Natural killer cell (primary cell): ENCODE data around the gene AOPEP. TPM values are rescaled to one million over a fixed set of nuclear protein-coding genes. Genes with fewer than 3 reads are reported as not detected.
A peak's percentile ranks its signal among the peaks of the same experiment; 100 is the strongest.

Experiments used
- ATAC-seq, 3 donors: fragments of 150-1000 bp in 2 of 3; fragments of 200-7000 bp in 1 of 3; cut with Tn5 transposase; 1 replicate in 1 of 3; 2 replicates in 2 of 3; pipeline ENCODE4 v1.10.0; 2021; ENCODE audit warnings: mild to moderate bottlenecking in 2 of 3, moderate library complexity in 2 of 3
- DNase-seq, 2 donors: peaks; one replicate each; pipeline versions ENCODE4 v3.0.0 to v3.0.0-alpha.2; 2013 to 2021; ENCODE audit warnings: mixed read lengths in 1 of 2
- H3K27ac ChIP-seq: one replicate; pipeline ENCODE4 v1.5.1; 2013; ENCODE audit warnings: mild to moderate bottlenecking, low read length
- H3K27me3 ChIP-seq: one replicate; pipeline ENCODE4 v1.6.1; 2013; ENCODE audit warnings: low read length; ENCODE audit not compliant: control insufficient read depth, insufficient read depth
- H3K36me3 ChIP-seq: one replicate; pipeline ENCODE4 v1.6.1; 2013; ENCODE audit warnings: low read length; ENCODE audit not compliant: control insufficient read depth, insufficient read depth
- H3K4me1 ChIP-seq: one replicate; pipeline ENCODE4 v1.6.1; 2013; ENCODE audit warnings: low read length; ENCODE audit not compliant: control insufficient read depth, insufficient read depth
- H3K4me3 ChIP-seq: one replicate; pipeline ENCODE4 v1.5.1; 2013; ENCODE audit warnings: low read length
- H3K9me3 ChIP-seq: one replicate; pipeline ENCODE4 v1.6.1; 2013; ENCODE audit warnings: low read length; ENCODE audit not compliant: control insufficient read depth, insufficient read depth
- H3K27ac Mint-ChIP-seq, 2 donors: one replicate each; pipeline ENCODE4 v1.8.0; 2022; ENCODE audit warnings: mild to moderate bottlenecking in 2 of 2, mixed read lengths in 2 of 2, moderate library complexity in 1 of 2
- H3K27me3 Mint-ChIP-seq, 2 donors: one replicate each; pipeline ENCODE4 v1.8.0; 2022; ENCODE audit warnings: low read depth in 2 of 2, mixed read lengths in 2 of 2
- H3K36me3 Mint-ChIP-seq: one replicate; pipeline ENCODE4 v1.8.0; 2022; ENCODE audit warnings: mixed read lengths
- H3K4me1 Mint-ChIP-seq, 2 donors: one replicate each; pipeline ENCODE4 v1.8.0; 2022; ENCODE audit warnings: mixed read lengths in 2 of 2
- H3K4me3 Mint-ChIP-seq: one replicate; pipeline ENCODE4 v1.8.0; 2022; ENCODE audit warnings: mild to moderate bottlenecking, moderate library complexity, mixed read lengths
- H3K9me3 Mint-ChIP-seq, 2 donors: one replicate each; pipeline ENCODE4 v1.8.0; 2022; ENCODE audit warnings: mixed read lengths in 2 of 2
- WGBS: methylation state at CpG from one replicate; pipeline ENCODE4 v1.1.7; 2013; ENCODE audit warnings: missing lambda C conversion rate; ENCODE audit not compliant: insufficient coverage; 5-methylcytosine and 5-hydroxymethylcytosine counted together
- intact Hi-C: fragments of 100-400 bp; cut with micrococcal nuclease; formaldehyde crosslinking; loops from one replicate; pipeline ENCODE4 v1.14.2; 2022
- total RNA-seq, 4 donors: library from RNA; stranded (reverse); fragments of 120-200 nt in 1 of 4; gene quantifications; one replicate each; pipeline versions ENCODE4 v1.2.3 to v1.2.4, GENCODE V29; 2013 to 2022
- TF ChIP-seq, protein P1 (sequence below): fragments of 200-600 bp; IDR thresholded peaks from one replicate; pipeline ENCODE4 v1.8.0; 2022; ENCODE audit warnings: antibody characterized with exemption

The AOPEP gene
- total RNA-seq, 3 donors from 2014 or later (not counting 1 experiment from before 2014, with no cell fraction given): 20.1 to 22.6 (median 20.6) TPM

DNA sequence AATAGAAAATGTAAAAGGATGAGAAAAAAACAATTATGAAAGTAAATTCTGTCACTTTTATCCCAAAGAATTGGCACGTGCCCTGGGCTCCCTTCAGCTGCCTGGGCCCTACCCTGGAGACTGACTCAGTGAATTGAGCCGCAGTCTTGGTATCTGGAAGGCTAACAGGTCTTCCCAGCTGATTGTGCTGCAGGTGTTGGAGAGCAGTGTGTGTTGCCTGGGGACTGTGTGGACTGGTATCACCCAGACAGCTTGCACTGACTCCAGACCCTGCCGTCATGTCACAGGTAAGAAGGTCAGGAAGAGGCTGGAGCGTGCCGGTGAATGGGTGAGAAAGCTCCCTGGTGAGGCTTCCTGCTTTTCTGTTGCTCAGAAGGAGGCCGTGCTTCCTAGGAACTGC is 83.3 kb downstream of the AOPEP start:
- H3K27ac ChIP-seq: no peak overlapping the region
- no peaks in the 10 kb centered on the region for H3K36me3 Mint-ChIP-seq
- H3K27ac Mint-ChIP-seq: no peak overlapping the region
- WGBS: 97% methylated on average over 6 of the region's 6 CpGs
- H3K9me3 Mint-ChIP-seq: no peaks in the 10 kb centered on the region
- peaks cover 3% of the 10 kb centered on the region for H3K36me3 ChIP-seq
- no peak overlapping the region for H3K4me3 ChIP-seq
- no peaks in the 10 kb centered on the region for H3K27me3 Mint-ChIP-seq
- no peaks in the 10 kb centered on the region for H3K27me3 ChIP-seq
- peaks cover 7 to 15% of the 10 kb centered on the region in 2 donors for H3K4me1 Mint-ChIP-seq
- ATAC-seq (no peak), DNase-seq (no peak)
- intact Hi-C loops: no loop called here
- no peaks in the 10 kb centered on the region for H3K4me1 ChIP-seq
- TF ChIP-seq, protein P1, sequence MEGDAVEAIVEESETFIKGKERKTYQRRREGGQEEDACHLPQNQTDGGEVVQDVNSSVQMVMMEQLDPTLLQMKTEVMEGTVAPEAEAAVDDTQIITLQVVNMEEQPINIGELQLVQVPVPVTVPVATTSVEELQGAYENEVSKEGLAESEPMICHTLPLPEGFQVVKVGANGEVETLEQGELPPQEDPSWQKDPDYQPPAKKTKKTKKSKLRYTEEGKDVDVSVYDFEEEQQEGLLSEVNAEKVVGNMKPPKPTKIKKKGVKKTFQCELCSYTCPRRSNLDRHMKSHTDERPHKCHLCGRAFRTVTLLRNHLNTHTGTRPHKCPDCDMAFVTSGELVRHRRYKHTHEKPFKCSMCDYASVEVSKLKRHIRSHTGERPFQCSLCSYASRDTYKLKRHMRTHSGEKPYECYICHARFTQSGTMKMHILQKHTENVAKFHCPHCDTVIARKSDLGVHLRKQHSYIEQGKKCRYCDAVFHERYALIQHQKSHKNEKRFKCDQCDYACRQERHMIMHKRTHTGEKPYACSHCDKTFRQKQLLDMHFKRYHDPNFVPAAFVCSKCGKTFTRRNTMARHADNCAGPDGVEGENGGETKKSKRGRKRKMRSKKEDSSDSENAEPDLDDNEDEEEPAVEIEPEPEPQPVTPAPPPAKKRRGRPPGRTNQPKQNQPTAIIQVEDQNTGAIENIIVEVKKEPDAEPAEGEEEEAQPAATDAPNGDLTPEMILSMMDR: no peak
- H3K9me3 ChIP-seq: no peaks in the 10 kb centered on the region
- H3K4me3 Mint-ChIP-seq: no peak overlapping the region

DNA sequence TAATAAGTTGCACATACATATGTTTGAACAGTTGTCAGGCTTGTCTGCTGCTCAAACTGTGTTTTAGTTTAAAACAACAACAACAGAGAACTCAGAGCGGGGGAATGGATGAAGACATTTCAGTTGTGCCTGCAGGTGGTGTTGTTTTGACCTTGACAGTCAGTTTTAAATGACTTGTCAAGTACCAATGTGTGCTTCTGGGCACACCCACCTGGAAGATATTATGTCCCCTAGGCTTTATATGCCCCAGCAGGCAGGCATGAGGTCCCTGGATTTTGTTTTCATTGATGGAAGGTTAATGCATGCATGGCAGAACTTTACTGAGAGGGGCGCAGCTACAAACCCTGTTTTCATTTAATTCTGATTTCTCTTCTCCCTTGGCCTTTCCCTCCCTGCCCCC is 84.6 kb downstream of the AOPEP start:
- H3K36me3 Mint-ChIP-seq: no peaks in the 10 kb centered on the region
- H3K9me3 Mint-ChIP-seq: no peaks in the 10 kb centered on the region
- no peak overlapping the region for H3K27ac ChIP-seq
- H3K9me3 ChIP-seq: no peaks in the 10 kb centered on the region
- H3K27ac Mint-ChIP-seq: no peak overlapping the region
- no peak overlapping the region for H3K4me3 Mint-ChIP-seq
- ATAC-seq (no peak), DNase-seq (no peak)
- intact Hi-C loops: no loop called here
- WGBS: 86% methylated on average over 2 of the region's 2 CpGs
- peaks cover 3% of the 10 kb centered on the region for H3K36me3 ChIP-seq
- no peaks in the 10 kb centered on the region for H3K27me3 ChIP-seq
- H3K27me3 Mint-ChIP-seq: no peaks in the 10 kb centered on the region
- H3K4me3 ChIP-seq: no peak overlapping the region
- H3K4me1 Mint-ChIP-seq: peaks cover 7 to 11% of the 10 kb centered on the region in 2 donors
- H3K4me1 ChIP-seq: no peaks in the 10 kb centered on the region
- TF ChIP-seq, protein P1: no peak

DNA sequence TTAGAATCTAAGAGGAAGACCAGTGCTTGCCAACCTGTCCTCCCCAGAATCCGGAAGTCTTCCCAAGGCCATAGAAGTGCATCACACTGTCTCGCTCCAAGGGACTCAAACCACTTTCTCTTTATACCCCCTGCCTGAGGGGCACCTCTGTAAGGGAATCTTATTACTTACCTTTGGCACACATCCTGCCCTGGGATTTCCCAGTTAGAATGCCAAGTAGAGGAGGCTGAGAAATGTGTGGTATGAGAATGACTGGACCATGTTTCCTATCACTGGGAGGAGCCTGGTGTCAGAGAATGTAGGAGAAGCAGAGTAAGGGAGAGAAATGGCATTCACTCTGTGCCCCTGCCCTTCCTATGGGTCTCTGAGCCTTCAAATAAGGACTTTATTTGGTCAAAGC is 85.8 kb downstream of the AOPEP start:
- Mint-ChIP-seq H3K27me3 (no peaks in the 10 kb centered on the region), H3K4me1 (peaks cover 0 to 6% of the 10 kb centered on the region in 2 donors), H3K9me3 (no peaks in the 10 kb centered on the region), H3K36me3 (no peaks in the 10 kb centered on the region), H3K27ac (no peak overlapping the region), H3K4me3 (no peak overlapping the region)
- H3K4me3 ChIP-seq: no peak overlapping the region
- TF ChIP-seq, protein P1: no peak
- no peak overlapping the region for H3K27ac ChIP-seq
- peaks cover 3% of the 10 kb centered on the region for H3K36me3 ChIP-seq
- ATAC-seq: no peak
- H3K27me3 ChIP-seq: no peaks in the 10 kb centered on the region
- H3K4me1 ChIP-seq: no peaks in the 10 kb centered on the region
- 86% methylated on average over 2 of the region's 2 CpGs for WGBS
- no peak for DNase-seq
- no peaks in the 10 kb centered on the region for H3K9me3 ChIP-seq
- intact Hi-C loops: no loop called here

DNA sequence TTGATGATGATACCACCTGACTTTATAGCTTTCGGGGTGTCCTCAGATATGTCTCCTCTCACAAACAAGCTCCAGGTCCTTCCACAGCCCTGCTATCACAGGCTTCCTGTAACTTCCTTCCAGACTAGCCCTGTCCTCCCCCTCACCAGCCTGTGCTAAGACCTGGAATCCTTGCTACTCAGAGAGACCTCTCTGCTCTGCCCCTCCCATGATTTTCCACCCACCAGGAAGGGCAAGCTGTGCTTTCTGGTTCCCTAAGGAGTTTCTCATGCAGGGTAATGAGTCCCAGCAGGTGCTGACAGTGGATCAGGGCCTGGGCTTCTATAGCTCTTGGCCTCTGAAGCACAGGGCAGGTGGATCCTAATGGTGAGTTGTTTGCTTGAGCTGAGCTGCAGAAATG is 86.9 kb downstream of the AOPEP start:
- Mint-ChIP-seq H3K4me3 (no peak overlapping the region), H3K4me1 (peaks cover 0 to 6% of the 10 kb centered on the region in 2 donors), H3K27ac (peak overlapping the region in 1 of 2 donors; percentile 29), H3K9me3 (no peaks in the 10 kb centered on the region), H3K27me3 (no peaks in the 10 kb centered on the region), H3K36me3 (no peaks in the 10 kb centered on the region)
- TF ChIP-seq, protein P1: no peak
- no peaks in the 10 kb centered on the region for H3K9me3 ChIP-seq
- H3K27ac ChIP-seq: no peak overlapping the region
- H3K4me3 ChIP-seq: no peak overlapping the region
- H3K4me1 ChIP-seq: no peaks in the 10 kb centered on the region
- intact Hi-C loops: no loop called here
- no peaks in the 10 kb centered on the region for H3K27me3 ChIP-seq
- H3K36me3 ChIP-seq: no peaks in the 10 kb centered on the region
- DNase-seq (no peak), ATAC-seq (no peak)
- 100% methylated on average over 1 of the region's 1 CpG for WGBS
